SKM-1 treated with dmso at 0.1 percent for 144 hours (cell line): ENCODE results near the gene TTC33.

Experiments used
- DNase-seq: peaks from one replicate; lab custom pipeline; 2025; ENCODE audit not compliant: unreplicated experiment; lab: John Stamatoyannopoulos, UW

TTC33 gene

DNA sequence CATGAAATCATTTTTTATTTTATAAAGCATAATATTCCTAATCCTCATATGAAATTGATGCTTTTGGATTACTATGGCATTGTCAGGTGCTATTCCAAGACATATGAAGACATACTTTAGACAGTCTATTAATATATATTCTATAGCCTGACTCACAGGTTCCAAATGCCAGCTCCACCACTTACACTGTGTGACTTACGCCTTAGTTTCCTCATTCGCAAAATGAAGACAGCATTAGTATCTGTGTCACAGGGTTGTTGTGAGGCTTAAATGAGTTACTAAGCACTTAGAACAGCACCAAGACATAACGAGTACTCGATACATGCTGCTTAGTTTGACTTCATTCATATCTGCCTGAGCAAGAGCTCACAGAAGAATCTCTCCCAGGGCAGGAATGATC lies 208.2 kb downstream of the TTC33 start:
- no peak for DNase-seq

DNA sequence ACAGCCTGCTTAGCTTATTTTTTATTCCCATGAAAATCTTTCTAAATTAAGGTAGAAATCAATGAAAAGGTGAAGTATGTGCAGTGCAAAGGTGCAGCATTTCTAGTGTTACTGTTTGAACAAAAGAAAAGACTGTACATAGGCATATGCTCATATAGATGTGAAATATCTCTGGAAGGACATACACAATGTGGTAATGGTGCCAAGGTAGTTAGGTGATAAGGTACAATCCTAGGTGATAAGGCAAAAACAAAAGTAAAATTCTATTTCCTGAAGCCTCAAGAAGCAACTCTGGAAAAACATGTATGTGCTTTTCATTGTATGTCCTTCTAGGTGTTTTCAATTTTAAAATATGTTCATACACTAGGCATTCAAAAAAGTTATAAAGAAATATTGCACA lies 215.5 kb downstream of the TTC33 start:
- no peak for DNase-seq

DNA sequence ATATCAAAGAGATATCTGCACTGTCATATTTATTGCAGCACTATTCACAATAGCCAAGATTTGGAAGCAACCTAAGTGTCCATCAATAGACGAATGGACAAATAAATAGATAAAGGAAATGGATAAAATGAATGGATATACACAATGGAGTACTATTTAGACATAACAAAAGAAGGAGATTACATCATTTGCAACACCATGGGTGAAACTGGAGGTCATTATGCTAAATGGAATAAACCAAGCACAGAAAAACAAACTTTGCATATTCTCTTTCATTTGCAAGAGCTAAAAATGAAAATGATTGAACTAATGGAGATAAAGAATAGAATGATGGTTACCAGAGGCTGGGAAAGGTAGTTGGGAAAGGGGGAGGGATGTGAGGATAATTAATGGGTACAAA lies 231.1 kb downstream of the TTC33 start:
- no peak for DNase-seq

- DNase-seq, result no peak
Measured at GRCh38 chr5:40521925-40522324, 233.8 kb downstream of the TTC33 start.

DNA sequence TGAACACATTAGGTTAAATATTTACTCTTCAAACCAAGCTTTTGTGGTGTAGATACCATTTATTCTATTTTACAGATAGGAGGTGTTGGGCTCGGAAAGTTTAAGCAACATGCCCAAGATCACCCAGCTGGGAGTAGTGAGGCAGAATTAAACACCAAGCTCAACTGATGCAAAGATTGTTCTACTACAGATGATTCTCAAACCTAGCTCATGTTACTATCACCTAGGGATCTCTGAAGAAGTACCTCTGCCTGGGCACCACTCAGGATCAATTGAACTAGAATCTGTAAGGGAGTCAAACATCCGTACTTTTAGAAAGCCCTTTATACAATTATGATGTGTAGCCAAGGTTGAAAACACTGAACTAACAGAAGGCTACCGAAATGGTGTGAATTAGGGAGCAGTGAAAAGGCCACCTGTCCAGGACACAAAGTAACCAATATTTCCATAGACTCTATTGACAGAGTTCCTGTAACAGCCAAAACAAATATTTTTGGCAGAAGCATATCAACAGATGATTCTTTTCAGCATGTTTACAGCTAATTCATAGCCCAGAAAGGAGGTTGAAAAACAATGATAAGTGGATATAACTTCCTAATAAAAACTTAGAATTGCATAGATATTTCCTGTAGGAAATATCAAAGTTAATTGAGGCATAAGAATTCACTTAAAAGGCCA lies 234.5 kb downstream of the TTC33 start:
- DNase-seq, result no peak

DNA sequence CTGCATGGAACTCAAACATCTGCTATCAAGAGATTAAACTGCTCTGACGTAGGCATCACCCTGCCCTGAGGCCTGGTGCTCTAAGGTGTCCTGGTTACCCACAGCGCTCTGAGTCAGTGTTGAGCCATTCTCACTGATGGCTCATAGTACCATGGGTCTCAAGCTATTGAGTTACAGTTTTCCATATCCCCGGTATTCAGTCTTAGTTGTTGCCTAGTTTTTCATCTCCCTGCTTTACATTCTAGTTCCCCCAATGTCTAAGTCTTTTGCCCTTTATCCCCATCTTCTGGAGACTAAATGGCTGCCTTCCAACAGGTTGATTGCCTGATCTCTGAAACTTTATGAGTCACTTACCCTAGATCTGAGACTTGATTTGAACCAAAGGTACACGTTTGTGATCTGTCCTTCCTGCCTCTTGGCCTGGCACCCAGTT lies 237.3 kb downstream of the TTC33 start:
- DNase-seq, result no peak

GRCh38 chr5:40515476-40515875 lies 240.3 kb downstream of the TTC33 start:
- DNase-seq, result no peak

DNA sequence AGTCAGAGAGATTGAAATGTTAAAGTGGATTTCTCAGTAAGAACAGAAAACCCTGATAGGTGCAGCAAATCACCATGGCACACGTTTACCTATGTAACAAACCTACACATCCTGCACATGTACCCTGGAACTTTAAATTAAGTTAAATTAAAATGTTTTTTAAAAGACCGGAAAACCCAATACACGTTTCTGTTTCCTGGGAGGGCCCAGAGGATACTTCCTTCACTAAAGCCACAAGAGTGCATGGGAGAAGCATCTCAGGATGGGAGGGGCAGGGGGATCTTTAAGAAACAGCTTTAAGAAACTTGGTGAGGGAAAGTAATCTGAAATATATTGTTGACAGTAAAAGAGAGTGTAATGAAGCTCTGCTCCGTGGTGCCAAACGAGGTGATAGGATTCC lies 240.8 kb downstream of the TTC33 start:
- no peak for DNase-seq

DNA sequence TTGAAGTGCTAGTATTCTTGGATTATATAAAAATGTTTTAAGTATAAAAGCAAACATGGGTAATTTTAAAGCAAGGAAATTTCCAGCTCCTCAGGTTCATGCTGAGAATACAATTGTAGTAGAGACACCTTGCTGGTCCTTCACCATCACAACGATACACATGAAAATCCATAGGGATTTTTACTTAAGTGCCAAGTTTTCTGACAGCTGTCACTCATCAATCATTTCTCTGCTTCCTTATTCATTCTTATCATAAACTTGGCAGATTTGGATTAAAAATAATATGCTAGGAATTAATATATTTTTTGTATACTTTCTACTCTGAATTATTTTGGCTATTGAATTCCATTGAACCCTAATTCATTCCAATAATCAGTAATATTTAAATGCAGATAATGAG lies 244.0 kb downstream of the TTC33 start:
- no peak for DNase-seq

- no peak for DNase-seq
Measured at GRCh38 chr5:40507095-40507494, 248.7 kb downstream of the TTC33 start.

DNA sequence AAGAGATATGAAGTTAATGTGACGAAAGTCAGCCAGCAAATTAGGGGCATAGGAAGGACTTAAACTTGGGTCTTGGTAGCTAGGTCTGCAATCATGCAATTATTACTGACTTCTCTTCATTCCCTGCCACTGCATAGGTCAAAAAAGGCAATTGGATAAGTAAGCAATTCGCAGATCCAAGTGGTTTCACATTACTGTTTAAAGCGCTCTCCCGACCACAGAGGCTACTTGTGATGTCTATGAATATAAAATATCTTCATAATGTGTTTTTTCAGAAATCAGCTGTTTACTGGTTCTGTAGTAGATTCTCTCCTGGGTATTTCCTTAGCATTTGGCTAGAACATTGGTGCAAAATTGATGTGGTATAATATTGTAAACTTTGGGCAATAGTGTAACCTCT lies 250.7 kb downstream of the TTC33 start:
- no peak for DNase-seq

- DNase-seq, result no peak
Measured at GRCh38 chr5:40503439-40503838, 252.3 kb downstream of the TTC33 start.

- no peak for DNase-seq
Measured at GRCh38 chr5:40502736-40503135, 253.0 kb downstream of the TTC33 start.

GRCh38 chr5:40501711-40502444 lies 253.9 kb downstream of the TTC33 start:
- no peak for DNase-seq

DNA sequence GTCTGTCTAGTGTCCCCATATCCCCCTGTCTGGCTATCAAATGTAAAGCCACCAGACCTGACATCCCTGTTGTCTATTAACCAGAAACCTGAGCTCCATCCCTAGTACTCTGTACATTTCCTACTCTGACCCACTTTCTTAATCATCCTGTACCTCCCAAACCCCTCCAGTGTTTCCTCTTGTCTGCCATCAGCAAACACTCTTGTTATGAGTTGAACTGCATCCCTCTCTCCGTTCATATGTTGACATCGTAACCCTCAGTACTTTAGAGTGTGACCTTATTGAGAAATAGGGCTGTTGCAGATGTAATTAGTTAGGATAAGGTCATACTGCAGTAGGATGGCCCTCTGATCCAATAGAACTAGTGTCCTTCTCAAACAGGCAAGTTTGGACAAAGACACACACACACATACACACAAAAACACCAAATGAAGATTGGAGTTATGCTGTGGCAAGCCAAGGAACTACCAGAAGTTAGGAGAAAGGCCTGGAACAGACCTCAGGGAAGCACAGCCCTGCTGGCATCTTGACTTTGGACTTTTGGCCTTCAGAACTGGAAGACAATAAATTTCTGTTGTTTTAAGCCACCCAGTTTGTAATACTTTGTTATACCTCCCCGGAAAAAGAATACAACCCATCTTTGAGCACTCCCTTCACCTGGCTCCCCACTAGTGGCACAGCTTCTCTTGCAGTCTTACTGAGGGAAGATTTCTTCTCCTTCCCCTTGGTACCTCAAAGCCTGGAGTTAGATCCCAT lies 256.1 kb downstream of the TTC33 start:
- no peak for DNase-seq

GRCh38 chr5:40499007-40499406 lies 256.8 kb downstream of the TTC33 start:
- DNase-seq, result no peak

- DNase-seq, result no peak
Measured at GRCh38 chr5:40497573-40497972, 258.2 kb downstream of the TTC33 start.

- DNase-seq, result peak; percentile 49
Measured at GRCh38 chr5:40495237-40495635, 260.5 kb downstream of the TTC33 start.

DNA sequence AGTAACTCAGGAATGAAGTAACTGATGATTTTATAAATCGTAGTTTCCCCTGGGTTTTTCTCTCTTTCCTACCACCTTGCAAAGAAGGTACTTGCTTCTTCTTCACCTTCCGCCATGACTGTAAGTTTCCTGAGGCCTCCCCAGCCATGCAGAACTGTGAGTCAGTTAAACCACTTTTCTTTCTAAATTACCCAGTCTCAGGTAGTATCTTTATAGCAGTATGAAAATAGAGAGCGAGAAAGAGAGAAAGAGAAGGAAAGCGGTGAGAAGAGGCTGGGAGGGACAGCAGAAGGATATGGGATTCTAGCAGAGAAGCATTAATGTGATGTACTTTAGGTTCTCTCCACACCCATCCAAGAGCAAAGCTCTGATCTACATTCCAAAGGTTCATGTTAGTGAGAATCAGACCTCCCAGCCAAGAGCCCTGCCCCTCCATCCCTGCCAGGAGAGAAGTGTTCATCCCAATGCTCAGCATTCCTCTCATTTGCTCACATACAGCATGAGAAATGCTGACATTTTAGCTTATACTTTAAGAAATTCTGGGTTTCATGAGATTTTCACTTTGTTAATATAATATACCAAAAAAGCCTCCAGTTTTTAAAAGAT lies 261.0 kb downstream of the TTC33 start:
- DNase-seq, result no peak

GRCh38 chr5:40492056-40492455 lies 263.7 kb downstream of the TTC33 start:
- DNase-seq, result peak; percentile 52

DNA sequence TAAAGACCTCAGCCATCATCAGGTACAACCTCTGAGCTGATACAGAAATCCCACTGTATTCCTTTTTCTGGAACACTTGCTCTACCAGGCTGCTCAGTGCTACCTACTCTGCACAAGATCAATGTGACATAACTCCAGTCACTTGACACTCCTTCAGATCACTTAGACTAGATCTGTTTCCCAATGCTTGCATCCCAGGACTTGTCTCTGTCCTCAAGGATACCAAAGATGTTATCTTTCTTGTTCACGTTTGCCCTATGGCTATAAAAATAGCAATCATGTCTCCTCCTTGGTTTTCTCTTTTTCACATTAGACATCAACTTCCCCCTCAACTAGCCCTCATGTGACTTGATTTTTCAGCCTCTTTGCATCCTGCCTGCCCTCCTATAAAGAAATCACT lies 264.1 kb downstream of the TTC33 start:
- DNase-seq, result no peak
